SK-N-MC (cell line): Measurements from ENCODE around the gene SEC31B.

Experiments used
- DNase-seq: peaks from one replicate; pipeline ENCODE4 v3.0.0-alpha.2; 2011; ENCODE audit warnings: low read depth, low spot score
- H3K27ac ChIP-seq: fragments of 200-600 bp; sonication (generic); 2 replicates; pipeline ENCODE4 v1.5.1; 2016; ENCODE audit warnings: mixed run types
- H3K36me3 ChIP-seq: fragments of 200-600 bp; sonication (generic); 2 replicates; pipeline ENCODE4 v1.6.1; 2017; ENCODE audit warnings: antibody characterized with exemption, low read length, mixed read lengths; ENCODE audit not compliant: insufficient read depth
- H3K4me3 ChIP-seq: fragments of 200-600 bp; sonication (generic); 2 replicates; pipeline ENCODE4 v1.5.1; 2016
- H3K9ac ChIP-seq: fragments of 200-600 bp; sonication (generic); 2 replicates; pipeline ENCODE4 v1.8.0; 2017; ENCODE audit warnings: mixed run types, mixed read lengths; ENCODE audit not compliant: insufficient read length
- H3K9me3 ChIP-seq: fragments of 200-600 bp; sonication (generic); 2 replicates; pipeline ENCODE4 v1.6.1; 2017; ENCODE audit warnings: low read depth, mild to moderate bottlenecking, antibody characterized with exemption, low read length, moderate library complexity, mixed read lengths
- EZH2 ChIP-seq: fragments of 200-600 bp; sonication (generic); IDR thresholded peaks from one replicate; pipeline ENCODE4 v1.6.1; 2017; ENCODE audit warnings: antibody characterized with exemption
- FOXP2 ChIP-seq: optimal IDR thresholded peaks from 2 replicates; pipeline ENCODE3; 2011; ENCODE audit warnings: mild to moderate bottlenecking, moderate library complexity; ENCODE audit not compliant: insufficient read depth; ENCODE audit errors: extremely low read length, control extremely low read depth
- POLR2AphosphoS5 ChIP-seq: IDR thresholded peaks from 2 replicates; pipeline ENCODE4 v1.6.1; 2012; ENCODE audit warnings: mild to moderate bottlenecking, low read depth, low read length, borderline replicate concordance

Gene SEC31B

GRCh38 chr10:100496567-100496966, 23.1 kb downstream of the SEC31B start:
- TF ChIP-seq FOXP2 (no peak), EZH2 (no peak), POLR2AphosphoS5 (no peak)
- H3K9ac ChIP-seq: no peak overlapping the region
- no peaks in the 10 kb centered on the region for H3K36me3 ChIP-seq
- no peak overlapping the region for H3K4me3 ChIP-seq
- DNase-seq: no peak
- H3K27ac ChIP-seq: no peak overlapping the region
- H3K9me3 ChIP-seq: no peaks in the 10 kb centered on the region

- no peak overlapping the region for H3K4me3 ChIP-seq
- no peak for TF ChIP-seq EZH2
- TF ChIP-seq FOXP2: no peak
- TF ChIP-seq POLR2AphosphoS5: no peak
- no peaks in the 10 kb centered on the region; the same call in 1 of the 2 replicates for H3K36me3 ChIP-seq
These were observed 29.1 kb downstream of the SEC31B start for GRCh38 chr10:100490531-100490930.

GRCh38 chr10:100489396-100489795, 30.3 kb downstream of the SEC31B start:
- Histone ChIP-seq H3K9me3 (no peaks in the 10 kb centered on the region), H3K36me3 (no peaks in the 10 kb centered on the region; the same call in 1 of the 2 replicates), H3K4me3 (no peak overlapping the region), H3K9ac (no peak overlapping the region), H3K27ac (no peak overlapping the region)
- TF ChIP-seq EZH2: no peak
- no peak for TF ChIP-seq FOXP2
- TF ChIP-seq POLR2AphosphoS5: no peak
- no peak for DNase-seq

More at GRCh38 chr10:100490531-100490930, 29.1 kb downstream of the SEC31B start:
- no peak overlapping the region for H3K27ac ChIP-seq
- H3K9ac ChIP-seq: no peak overlapping the region
- DNase-seq: no peak
- no peaks in the 10 kb centered on the region for H3K9me3 ChIP-seq

GRCh38 chr10:100487529-100487928, 32.1 kb downstream of the SEC31B start:
- TF ChIP-seq EZH2 (no peak), FOXP2 (no peak), POLR2AphosphoS5 (no peak)
- Histone ChIP-seq H3K9ac (no peak overlapping the region), H3K36me3 (no peaks in the 10 kb centered on the region; the same call in 1 of the 2 replicates), H3K9me3 (no peaks in the 10 kb centered on the region), H3K4me3 (no peak overlapping the region), H3K27ac (no peak overlapping the region)
- no peak for DNase-seq

GRCh38 chr10:100485801-100486495, 33.7 kb downstream of the SEC31B start:
- TF ChIP-seq EZH2 (no peak), POLR2AphosphoS5 (no peak), FOXP2 (no peak)
- Histone ChIP-seq H3K9ac (no peak overlapping the region), H3K36me3 (no peaks in the 10 kb centered on the region; the same call in 1 of the 2 replicates), H3K9me3 (no peaks in the 10 kb centered on the region), H3K4me3 (no peak overlapping the region), H3K27ac (no peak overlapping the region)
- no peak for DNase-seq

- H3K27ac ChIP-seq: no peak overlapping the region
- H3K4me3 ChIP-seq: no peak overlapping the region
These were observed 34.3 kb downstream of the SEC31B start for GRCh38 chr10:100485366-100485765.

GRCh38 chr10:100483876-100484666, 35.6 kb downstream of the SEC31B start:
- Histone ChIP-seq H3K9ac (no peak overlapping the region), H3K9me3 (no peaks in the 10 kb centered on the region), H3K27ac (no peak overlapping the region), H3K36me3 (no peaks in the 10 kb centered on the region; the same call in 1 of the 2 replicates), H3K4me3 (no peak overlapping the region)
- DNase-seq: no peak
- TF ChIP-seq EZH2: no peak
- no peak for TF ChIP-seq FOXP2
- TF ChIP-seq POLR2AphosphoS5: no peak

More at GRCh38 chr10:100485366-100485765, 34.3 kb downstream of the SEC31B start:
- Histone ChIP-seq H3K36me3 (no peaks in the 10 kb centered on the region; the same call in 1 of the 2 replicates), H3K9me3 (no peaks in the 10 kb centered on the region), H3K9ac (no peak overlapping the region)
- DNase-seq: no peak
- no peak for TF ChIP-seq EZH2
- TF ChIP-seq FOXP2: no peak
- no peak for TF ChIP-seq POLR2AphosphoS5

- no peak overlapping the region for H3K27ac ChIP-seq
- TF ChIP-seq FOXP2: no peak
- no peak for TF ChIP-seq EZH2
- no peak for TF ChIP-seq POLR2AphosphoS5
- H3K9me3 ChIP-seq: no peaks in the 10 kb centered on the region
- no peaks in the 10 kb centered on the region for H3K36me3 ChIP-seq
- no peak overlapping the region for H3K9ac ChIP-seq
- H3K4me3 ChIP-seq: peak overlapping the region; percentile 63
- no peak for DNase-seq
These were observed 36.9 kb downstream of the SEC31B start for GRCh38 chr10:100482834-100483185.
